Measurements from ENCODE around the gene FAM163B. TPM values are rescaled to one million over a fixed set of nuclear protein-coding genes. Genes with fewer than 3 reads are reported as not detected.

Gene FAM163B
- total and polyA plus RNA-seq, 9 of the 15 experiments (the other 6 are each of a cell fraction or from before 2014, with no cell fraction given), result not detected

DNA sequence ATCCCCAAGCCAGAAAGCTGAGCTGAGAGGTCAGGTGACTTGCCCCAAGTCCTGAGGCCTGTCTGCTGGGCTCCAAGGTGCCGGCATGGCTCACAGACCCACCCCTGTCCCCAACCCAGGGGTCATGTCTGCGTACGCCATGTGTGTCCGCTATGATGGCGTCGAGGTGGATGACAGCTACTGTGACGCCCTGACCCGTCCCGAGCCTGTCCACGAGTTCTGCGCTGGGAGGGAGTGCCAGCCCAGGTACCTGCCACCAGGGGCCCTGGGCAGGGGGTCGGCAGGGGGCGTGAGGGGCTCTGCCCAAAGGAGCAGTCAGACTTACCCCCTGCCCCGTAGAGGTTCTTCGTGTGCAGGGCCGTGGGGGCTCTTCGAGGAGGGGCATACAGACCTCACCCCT lies 42.4 kb downstream of the FAM163B start:
- Histone ChIP-seq H3K9me1 (ENCODE audit: control insufficient read depth, insufficient read depth, low read length) (peaks cover 3% of the 10 kb centered on the region), H3K4me2 (ENCODE audit: insufficient read depth, low read length) (no peak overlapping the region), H3K9me3 (replicated peaks; ENCODE audit: control insufficient read depth, insufficient read depth, low read depth, low read length) (no peaks in the 10 kb centered on the region), H3K36me3 (ENCODE audit: control insufficient read depth, insufficient read depth, low read length) (no peaks in the 10 kb centered on the region), H3K27me3 (ENCODE audit: control insufficient read depth in 2 of 2, insufficient read depth in 2 of 2, low read length in 2 of 2) (peaks cover 21 to 70% of the 10 kb centered on the region in 2 experiments; a peak in 4 of 5 replicates), H3K4me3 (no peak overlapping the region), H3K9ac (ENCODE audit: insufficient read depth in 1 of 2, low read depth in 2 of 2, low read length in 2 of 2) (no peak overlapping the region), H3K4me1 (replicated peaks in 1 of 2; ENCODE audit: control insufficient read depth in 2 of 2, insufficient read depth in 2 of 2, low read length in 2 of 2) (peaks cover 0 to 16% of the 10 kb centered on the region in 2 experiments; a peak in 3 of 5 replicates), H3K79me2 (ENCODE audit: control insufficient read depth, insufficient read depth, low read length) (no peaks in the 10 kb centered on the region), H2AFZ (ENCODE audit: low read depth, low read length) (no peak overlapping the region), H4K20me1 (replicated peaks; ENCODE audit: control insufficient read depth, insufficient read depth, low read length) (no peaks in the 10 kb centered on the region; the same call in 1 of the 2 replicates), H3K27ac (ENCODE audit: extremely low read depth, low read depth, low read length) (no peak overlapping the region)
- intact Hi-C loops (cut with micrococcal nuclease) (no loop called here), in situ Hi-C loops (cut with MboI) (no loop called here)
- DNase-seq (ENCODE audit: extremely low read depth in 1 of 4, low spot score in 3 of 4), result no peak
- BruUV-seq (replicated peaks), result no TSS peak
- CTCF ChIA-PET (ENCODE audit: low intra/inter-chr PET ratio), result no interaction called here
- TF ChIP-seq SOX6 (IDR thresholded peaks at IDR 0.05) (no peak), SNRNP70 (optimal IDR thresholded peaks at IDR 0.05; ENCODE audit: low read depth, low read length) (no peak), SRF (CRISPR knock-in tag; IDR thresholded peaks at IDR 0.05) (no peak), GATAD2A (IDR thresholded peaks at IDR 0.05) (no peak), ZNF707 (CRISPR knock-in tag; conservative IDR thresholded peaks at IDR 0.05) (no peak)
- TF ChIP-seq, protein P1, sequence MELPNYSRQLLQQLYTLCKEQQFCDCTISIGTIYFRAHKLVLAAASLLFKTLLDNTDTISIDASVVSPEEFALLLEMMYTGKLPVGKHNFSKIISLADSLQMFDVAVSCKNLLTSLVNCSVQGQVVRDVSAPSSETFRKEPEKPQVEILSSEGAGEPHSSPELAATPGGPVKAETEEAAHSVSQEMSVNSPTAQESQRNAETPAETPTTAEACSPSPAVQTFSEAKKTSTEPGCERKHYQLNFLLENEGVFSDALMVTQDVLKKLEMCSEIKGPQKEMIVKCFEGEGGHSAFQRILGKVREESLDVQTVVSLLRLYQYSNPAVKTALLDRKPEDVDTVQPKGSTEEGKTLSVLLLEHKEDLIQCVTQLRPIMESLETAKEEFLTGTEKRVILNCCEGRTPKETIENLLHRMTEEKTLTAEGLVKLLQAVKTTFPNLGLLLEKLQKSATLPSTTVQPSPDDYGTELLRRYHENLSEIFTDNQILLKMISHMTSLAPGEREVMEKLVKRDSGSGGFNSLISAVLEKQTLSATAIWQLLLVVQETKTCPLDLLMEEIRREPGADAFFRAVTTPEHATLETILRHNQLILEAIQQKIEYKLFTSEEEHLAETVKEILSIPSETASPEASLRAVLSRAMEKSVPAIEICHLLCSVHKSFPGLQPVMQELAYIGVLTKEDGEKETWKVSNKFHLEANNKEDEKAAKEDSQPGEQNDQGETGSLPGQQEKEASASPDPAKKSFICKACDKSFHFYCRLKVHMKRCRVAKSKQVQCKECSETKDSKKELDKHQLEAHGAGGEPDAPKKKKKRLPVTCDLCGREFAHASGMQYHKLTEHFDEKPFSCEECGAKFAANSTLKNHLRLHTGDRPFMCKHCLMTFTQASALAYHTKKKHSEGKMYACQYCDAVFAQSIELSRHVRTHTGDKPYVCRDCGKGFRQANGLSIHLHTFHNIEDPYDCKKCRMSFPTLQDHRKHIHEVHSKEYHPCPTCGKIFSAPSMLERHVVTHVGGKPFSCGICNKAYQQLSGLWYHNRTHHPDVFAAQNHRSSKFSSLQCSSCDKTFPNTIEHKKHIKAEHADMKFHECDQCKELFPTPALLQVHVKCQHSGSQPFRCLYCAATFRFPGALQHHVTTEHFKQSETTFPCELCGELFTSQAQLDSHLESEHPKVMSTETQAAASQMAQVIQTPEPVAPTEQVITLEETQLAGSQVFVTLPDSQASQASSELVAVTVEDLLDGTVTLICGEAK (IDR thresholded peaks at IDR 0.05), result no peak
- TF ChIP-seq, protein P1 (CRISPR knock-in tag; IDR thresholded peaks at IDR 0.05), result no peak
- POLR2A ChIA-PET, result interaction anchor here (0.7 to 1.0 kb wide), 2 partner anchors 16 to 977 kb away, joined by 3 to 4 read pairs; no protein-coding TSS in a partner anchor
- WGBS (ENCODE audit: insufficient coverage, low coverage, missing lambda C conversion rate), result 3% methylated on average over 11 of the region's 17 CpGs
- no peak for FAIRE-seq
- ATAC-seq, result no peak

Data from K562 (cell line).